GM19452 (cell line): ENCODE measurements around the gene ARL5B.

ENCODE experiments used
- ATAC-seq: cut with Tn5 transposase; IDR thresholded peaks from one replicate; pipeline ENCODE4 v1.9.1; 2021; ENCODE audit not compliant: unreplicated experiment

The ARL5B gene

GRCh38 chr10:18699849-18700840 is 40.9 kb downstream of the ARL5B start:
- ATAC-seq, result no peak

- ATAC-seq, result no peak
Observed at GRCh38 chr10:18703521-18703920, 44.3 kb downstream of the ARL5B start.

- no peak for ATAC-seq
Observed at GRCh38 chr10:18710201-18710653, 51.0 kb downstream of the ARL5B start.

GRCh38 chr10:18713077-18713476 is 53.8 kb downstream of the ARL5B start:
- ATAC-seq, result no peak

GRCh38 chr10:18718991-18719390 is 59.8 kb downstream of the ARL5B start:
- ATAC-seq, result no peak

GRCh38 chr10:18719811-18720210 is 60.6 kb downstream of the ARL5B start:
- ATAC-seq, result no peak

GRCh38 chr10:18721067-18721466 is 61.8 kb downstream of the ARL5B start:
- no peak for ATAC-seq

GRCh38 chr10:18723801-18724200 is 64.6 kb downstream of the ARL5B start:
- no peak for ATAC-seq
